ENCODE results near the gene PTPRA. TPM values are rescaled to one million over a fixed set of nuclear protein-coding genes. Genes with fewer than 3 reads are reported as not detected.

PTPRA gene
- total and polyA plus RNA-seq, 9 of the 15 experiments (the other 6 are each of a cell fraction or from before 2014, with no cell fraction given) = 3.4 to 80.5 (median 28.0) TPM

DNA sequence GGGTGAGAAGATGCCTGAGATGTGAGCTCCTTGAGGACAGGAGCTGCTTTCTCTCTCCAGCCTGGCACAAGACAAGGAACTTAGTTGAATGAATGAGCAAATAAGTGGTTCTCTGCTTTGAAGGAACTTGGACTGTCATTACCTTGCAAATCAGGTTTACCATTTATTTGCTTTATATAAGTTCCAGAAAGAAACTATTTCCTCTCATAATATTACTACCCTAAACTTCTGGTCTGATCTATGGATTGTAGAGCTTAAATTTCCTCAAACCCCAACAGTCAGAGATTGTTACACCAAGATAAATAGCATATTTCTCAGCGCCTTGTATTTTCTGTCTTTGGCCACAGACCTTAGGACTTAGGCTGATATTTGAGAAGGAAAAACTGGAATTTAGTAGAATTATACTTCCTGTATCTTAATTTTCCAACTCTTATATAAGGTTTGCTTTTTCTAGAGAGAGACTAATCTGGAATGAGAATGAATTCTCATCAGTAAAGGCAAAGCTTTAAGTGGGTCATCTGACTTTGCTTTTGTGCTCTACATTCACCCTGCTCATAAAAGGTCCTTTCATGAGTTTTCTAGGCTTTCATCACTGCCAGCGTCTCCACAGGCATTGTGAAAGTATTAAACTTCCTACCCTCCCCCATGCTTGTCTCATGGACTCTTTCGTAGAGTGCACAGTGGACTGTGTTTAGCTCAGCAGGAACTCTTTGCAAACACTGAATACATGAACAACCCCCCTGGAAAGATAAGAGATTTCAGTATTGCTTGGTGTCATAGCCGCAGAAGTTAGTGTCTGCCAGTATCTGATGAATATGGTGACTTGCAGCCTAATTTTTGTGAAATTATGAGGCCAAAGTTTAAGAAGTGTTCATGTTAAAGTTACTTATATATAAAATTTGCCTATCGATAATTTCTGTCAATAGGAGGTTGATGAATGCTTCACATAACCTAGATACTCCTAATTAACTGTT, 74.0 kb downstream of the PTPRA start (continued):
- TF ChIP-seq, protein P1, sequence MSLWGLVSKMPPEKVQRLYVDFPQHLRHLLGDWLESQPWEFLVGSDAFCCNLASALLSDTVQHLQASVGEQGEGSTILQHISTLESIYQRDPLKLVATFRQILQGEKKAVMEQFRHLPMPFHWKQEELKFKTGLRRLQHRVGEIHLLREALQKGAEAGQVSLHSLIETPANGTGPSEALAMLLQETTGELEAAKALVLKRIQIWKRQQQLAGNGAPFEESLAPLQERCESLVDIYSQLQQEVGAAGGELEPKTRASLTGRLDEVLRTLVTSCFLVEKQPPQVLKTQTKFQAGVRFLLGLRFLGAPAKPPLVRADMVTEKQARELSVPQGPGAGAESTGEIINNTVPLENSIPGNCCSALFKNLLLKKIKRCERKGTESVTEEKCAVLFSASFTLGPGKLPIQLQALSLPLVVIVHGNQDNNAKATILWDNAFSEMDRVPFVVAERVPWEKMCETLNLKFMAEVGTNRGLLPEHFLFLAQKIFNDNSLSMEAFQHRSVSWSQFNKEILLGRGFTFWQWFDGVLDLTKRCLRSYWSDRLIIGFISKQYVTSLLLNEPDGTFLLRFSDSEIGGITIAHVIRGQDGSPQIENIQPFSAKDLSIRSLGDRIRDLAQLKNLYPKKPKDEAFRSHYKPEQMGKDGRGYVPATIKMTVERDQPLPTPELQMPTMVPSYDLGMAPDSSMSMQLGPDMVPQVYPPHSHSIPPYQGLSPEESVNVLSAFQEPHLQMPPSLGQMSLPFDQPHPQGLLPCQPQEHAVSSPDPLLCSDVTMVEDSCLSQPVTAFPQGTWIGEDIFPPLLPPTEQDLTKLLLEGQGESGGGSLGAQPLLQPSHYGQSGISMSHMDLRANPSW (CRISPR knock-in tag; IDR thresholded peaks at IDR 0.05) = no peak
- TF ChIP-seq PHTF2 (CRISPR knock-in tag; IDR thresholded peaks at IDR 0.05) (no peak), ZBTB17 (CRISPR knock-in tag; IDR thresholded peaks at IDR 0.05) (no peak), CCNT2 (IDR thresholded peaks at IDR 0.05; ENCODE audit: borderline replicate concordance, extremely low read depth, insufficient read length, low read depth, low read length) (no peak), GTF2F1 (IDR thresholded peaks at IDR 0.05; ENCODE audit: low read depth, low read length) (no peak), FUS (optimal IDR thresholded peaks at IDR 0.05; ENCODE audit: low read depth, low read length) (no peak), TGIF2 (CRISPR knock-in tag; IDR thresholded peaks at IDR 0.05) (no peak), ZC3H8 (IDR thresholded peaks at IDR 0.05) (no peak), RFX5 (IDR thresholded peaks at IDR 0.05; ENCODE audit: low read depth, low read length) (no peak), HOXB6 (CRISPR knock-in tag; IDR thresholded peaks at IDR 0.05; ENCODE audit: borderline replicate concordance) (no peak), CBX8 (IDR thresholded peaks at IDR 0.05; ENCODE audit: borderline replicate concordance, extremely low read depth, low read depth, low read length, poor library complexity, severe bottlenecking) (no peak), ZNF197 (CRISPR knock-in tag; IDR thresholded peaks at IDR 0.05; ENCODE audit: low read depth) (no peak)
- TF ChIP-seq, protein P2, sequence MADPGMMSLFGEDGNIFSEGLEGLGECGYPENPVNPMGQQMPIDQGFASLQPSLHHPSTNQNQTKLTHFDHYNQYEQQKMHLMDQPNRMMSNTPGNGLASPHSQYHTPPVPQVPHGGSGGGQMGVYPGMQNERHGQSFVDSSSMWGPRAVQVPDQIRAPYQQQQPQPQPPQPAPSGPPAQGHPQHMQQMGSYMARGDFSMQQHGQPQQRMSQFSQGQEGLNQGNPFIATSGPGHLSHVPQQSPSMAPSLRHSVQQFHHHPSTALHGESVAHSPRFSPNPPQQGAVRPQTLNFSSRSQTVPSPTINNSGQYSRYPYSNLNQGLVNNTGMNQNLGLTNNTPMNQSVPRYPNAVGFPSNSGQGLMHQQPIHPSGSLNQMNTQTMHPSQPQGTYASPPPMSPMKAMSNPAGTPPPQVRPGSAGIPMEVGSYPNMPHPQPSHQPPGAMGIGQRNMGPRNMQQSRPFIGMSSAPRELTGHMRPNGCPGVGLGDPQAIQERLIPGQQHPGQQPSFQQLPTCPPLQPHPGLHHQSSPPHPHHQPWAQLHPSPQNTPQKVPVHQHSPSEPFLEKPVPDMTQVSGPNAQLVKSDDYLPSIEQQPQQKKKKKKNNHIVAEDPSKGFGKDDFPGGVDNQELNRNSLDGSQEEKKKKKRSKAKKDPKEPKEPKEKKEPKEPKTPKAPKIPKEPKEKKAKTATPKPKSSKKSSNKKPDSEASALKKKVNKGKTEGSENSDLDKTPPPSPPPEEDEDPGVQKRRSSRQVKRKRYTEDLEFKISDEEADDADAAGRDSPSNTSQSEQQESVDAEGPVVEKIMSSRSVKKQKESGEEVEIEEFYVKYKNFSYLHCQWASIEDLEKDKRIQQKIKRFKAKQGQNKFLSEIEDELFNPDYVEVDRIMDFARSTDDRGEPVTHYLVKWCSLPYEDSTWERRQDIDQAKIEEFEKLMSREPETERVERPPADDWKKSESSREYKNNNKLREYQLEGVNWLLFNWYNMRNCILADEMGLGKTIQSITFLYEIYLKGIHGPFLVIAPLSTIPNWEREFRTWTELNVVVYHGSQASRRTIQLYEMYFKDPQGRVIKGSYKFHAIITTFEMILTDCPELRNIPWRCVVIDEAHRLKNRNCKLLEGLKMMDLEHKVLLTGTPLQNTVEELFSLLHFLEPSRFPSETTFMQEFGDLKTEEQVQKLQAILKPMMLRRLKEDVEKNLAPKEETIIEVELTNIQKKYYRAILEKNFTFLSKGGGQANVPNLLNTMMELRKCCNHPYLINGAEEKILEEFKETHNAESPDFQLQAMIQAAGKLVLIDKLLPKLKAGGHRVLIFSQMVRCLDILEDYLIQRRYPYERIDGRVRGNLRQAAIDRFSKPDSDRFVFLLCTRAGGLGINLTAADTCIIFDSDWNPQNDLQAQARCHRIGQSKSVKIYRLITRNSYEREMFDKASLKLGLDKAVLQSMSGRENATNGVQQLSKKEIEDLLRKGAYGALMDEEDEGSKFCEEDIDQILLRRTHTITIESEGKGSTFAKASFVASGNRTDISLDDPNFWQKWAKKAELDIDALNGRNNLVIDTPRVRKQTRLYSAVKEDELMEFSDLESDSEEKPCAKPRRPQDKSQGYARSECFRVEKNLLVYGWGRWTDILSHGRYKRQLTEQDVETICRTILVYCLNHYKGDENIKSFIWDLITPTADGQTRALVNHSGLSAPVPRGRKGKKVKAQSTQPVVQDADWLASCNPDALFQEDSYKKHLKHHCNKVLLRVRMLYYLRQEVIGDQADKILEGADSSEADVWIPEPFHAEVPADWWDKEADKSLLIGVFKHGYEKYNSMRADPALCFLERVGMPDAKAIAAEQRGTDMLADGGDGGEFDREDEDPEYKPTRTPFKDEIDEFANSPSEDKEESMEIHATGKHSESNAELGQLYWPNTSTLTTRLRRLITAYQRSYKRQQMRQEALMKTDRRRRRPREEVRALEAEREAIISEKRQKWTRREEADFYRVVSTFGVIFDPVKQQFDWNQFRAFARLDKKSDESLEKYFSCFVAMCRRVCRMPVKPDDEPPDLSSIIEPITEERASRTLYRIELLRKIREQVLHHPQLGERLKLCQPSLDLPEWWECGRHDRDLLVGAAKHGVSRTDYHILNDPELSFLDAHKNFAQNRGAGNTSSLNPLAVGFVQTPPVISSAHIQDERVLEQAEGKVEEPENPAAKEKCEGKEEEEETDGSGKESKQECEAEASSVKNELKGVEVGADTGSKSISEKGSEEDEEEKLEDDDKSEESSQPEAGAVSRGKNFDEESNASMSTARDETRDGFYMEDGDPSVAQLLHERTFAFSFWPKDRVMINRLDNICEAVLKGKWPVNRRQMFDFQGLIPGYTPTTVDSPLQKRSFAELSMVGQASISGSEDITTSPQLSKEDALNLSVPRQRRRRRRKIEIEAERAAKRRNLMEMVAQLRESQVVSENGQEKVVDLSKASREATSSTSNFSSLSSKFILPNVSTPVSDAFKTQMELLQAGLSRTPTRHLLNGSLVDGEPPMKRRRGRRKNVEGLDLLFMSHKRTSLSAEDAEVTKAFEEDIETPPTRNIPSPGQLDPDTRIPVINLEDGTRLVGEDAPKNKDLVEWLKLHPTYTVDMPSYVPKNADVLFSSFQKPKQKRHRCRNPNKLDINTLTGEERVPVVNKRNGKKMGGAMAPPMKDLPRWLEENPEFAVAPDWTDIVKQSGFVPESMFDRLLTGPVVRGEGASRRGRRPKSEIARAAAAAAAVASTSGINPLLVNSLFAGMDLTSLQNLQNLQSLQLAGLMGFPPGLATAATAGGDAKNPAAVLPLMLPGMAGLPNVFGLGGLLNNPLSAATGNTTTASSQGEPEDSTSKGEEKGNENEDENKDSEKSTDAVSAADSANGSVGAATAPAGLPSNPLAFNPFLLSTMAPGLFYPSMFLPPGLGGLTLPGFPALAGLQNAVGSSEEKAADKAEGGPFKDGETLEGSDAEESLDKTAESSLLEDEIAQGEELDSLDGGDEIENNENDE (IDR thresholded peaks at IDR 0.05; ENCODE audit: low read depth, low read length) = no peak

Data from K562 (cell line).